GM21367 (cell line): ENCODE data around the gene EML5.

Source experiments
- ATAC-seq: cut with Tn5 transposase; IDR thresholded peaks from one replicate; pipeline ENCODE4 v1.9.1; 2021; ENCODE audit not compliant: unreplicated experiment

EML5 gene

DNA sequence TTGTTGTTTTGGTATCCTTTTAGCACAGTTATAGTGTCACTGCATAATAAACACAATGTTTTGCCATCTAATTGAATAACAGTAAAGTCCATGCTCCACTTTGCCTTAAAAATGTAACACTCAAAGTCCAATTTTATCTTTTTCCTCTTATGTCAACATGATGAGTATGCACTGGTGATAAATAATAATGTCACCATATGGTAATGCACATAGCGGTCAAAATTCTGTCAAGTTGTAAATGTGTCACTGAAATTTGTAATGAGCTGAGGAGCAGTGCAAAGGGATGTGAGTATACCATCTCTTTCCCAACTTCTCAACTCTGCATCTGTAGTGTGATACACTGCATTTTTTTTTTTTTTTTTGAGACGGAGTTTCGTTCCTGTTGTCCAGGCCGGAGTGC, 65.7 kb downstream of the EML5 start:
- no peak for ATAC-seq

DNA sequence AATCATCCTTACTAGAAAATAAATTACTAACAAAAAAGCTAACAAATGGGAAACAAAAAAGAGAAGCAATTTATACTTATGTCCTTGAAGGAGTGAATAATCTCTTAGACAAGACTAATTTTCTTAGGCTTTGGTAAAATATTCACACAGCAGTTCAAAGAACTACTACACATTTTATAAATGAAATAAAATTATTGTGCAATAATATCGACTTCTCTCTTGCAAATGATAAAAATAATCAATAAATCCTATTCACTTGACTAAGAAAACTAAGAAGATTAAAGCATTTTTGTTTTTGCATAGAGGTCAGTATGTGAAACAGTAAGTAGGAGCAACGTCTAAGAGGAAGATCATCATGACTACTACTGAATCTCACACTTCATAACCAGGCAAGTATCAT, 82.0 kb downstream of the EML5 start:
- ATAC-seq = no peak

DNA sequence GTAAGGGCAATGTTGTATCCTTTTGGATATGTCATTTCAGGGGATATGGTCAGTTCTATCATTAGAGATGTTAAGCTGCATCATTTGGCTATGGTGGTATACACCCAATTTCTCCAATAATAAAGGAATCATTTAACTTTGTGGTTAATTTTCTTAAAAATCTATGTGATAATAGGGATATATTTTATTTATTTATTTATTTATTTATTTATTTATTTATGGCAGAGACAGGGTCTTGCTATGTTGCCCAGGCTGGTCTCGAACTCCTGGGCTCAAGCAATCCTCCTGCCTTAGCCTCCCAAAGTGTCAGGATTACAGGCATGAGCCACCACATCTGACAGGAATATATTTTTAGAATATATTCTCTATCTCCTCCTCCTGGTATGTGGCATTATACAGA, 85.7 kb downstream of the EML5 start:
- no peak for ATAC-seq

DNA sequence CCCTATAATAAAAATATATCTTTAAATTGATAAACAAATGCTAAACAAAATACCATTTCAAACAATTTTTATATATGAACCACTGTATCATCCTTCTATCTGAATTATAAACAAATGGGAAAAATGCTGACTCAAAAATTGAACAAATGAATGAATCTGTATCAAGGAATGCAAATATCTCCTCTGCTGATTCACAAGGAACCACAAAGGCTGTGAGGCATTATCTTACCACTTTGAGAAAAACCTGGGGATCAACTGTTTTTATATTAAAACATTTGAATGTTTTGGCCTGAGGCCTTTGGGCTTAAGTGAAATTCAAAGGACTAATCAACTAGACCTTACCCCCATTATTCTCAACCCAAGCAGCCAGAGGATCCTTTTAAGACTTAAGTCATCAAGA, 86.3 kb downstream of the EML5 start:
- ATAC-seq = no peak

DNA sequence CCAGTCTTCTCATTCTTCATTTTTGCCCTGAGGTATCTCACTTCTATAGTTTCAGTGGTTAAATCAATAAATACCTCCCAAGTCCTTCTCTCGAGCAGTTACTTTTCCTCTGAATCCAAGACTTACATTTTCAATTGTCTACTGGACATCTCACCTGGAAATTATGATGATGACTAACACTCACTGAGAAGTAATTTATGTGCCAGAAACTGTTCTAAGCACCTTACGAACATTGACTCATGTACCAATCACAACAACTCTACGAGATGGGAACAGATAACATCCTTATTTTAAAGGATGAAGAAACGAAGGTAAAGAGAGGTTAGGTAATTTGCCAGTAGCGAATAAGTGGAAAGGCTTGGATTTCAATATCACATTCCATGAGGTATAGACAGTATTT, 94.1 kb downstream of the EML5 start:
- no peak for ATAC-seq

DNA sequence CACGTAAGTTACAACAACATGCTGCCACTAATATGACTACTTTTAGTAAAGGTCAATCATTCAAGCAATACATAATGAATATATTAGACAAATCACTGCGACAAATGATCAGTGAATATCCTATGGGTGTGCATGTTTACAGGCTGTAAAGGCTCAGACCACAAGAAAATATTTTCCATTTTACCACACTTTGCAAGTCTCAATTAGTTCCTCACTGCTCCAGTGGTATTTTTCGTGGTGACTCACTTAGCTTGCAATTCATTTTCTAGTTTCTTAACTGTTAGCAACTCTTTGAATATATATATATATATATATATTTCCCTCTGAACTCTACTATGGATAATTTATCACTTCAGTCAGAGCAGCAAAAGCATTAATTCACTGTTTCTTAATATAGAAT, 96.9 kb downstream of the EML5 start:
- ATAC-seq = no peak

DNA sequence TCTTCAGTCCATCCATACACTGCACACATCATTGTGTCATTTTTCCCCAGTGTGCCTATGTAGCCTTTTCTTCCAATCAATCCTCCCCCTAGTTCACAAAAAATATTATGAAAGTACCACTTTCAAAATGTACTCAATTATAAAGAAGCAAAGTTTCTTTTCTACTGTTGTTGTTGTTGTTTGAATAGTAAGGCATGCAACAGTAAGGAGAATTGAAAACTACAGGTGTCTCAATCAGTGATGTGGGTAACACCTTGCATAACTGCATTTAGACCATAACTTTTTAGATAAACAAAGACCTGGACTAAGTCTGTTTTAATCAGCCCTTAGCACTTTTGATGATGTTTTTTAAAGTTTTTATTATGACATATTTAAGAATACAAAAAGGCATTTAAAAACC, 104.4 kb downstream of the EML5 start:
- no peak for ATAC-seq

DNA sequence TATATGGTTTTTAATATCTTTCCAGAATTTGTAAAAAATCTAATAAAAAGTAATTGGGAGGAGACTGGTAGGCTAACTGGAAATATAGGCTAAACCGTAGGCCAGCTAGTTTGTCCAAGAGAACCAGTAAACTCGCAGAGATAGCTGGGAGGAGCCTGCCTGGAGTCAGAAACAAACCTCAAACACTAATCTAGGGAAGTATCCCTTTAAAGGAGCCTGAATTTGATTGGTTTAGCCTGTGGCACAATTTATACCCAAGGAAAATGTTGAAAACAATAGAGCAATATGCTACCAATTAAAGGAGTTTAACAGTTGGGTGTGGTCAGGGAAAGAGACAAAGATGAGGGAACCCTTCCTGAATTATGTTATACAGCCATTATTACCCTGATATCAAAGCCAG, 109.6 kb downstream of the EML5 start:
- ATAC-seq = no peak

DNA sequence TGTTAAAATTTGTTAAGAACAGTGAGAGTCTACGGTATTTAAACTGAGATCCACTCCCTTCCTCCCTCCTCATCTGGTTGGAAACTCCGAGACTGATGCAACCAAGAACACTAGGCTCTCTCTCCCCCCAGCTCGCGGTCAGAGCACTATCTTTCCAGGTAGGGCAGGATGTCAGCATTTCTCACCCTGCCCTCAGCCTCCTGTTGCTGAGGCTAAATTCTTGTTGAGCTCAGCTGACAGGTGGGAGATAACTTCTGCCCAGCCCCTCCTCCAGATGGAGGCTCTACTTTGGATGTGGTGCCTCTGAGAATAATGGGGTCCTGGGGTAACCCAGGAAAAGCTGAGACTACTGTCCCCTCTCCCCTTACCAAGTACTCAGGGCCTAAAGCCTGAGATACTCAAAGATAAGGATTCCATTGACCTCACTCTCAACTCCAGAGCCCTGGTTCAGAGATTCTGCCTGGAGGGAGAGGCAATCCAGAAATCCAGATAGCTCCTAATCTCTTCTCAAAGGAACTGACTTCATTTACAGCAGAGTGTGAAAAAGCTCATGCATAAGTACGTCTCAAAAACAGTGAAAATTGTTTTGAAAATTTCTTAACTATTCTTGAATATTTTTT, 110.1 kb downstream of the EML5 start:
- ATAC-seq = no peak

DNA sequence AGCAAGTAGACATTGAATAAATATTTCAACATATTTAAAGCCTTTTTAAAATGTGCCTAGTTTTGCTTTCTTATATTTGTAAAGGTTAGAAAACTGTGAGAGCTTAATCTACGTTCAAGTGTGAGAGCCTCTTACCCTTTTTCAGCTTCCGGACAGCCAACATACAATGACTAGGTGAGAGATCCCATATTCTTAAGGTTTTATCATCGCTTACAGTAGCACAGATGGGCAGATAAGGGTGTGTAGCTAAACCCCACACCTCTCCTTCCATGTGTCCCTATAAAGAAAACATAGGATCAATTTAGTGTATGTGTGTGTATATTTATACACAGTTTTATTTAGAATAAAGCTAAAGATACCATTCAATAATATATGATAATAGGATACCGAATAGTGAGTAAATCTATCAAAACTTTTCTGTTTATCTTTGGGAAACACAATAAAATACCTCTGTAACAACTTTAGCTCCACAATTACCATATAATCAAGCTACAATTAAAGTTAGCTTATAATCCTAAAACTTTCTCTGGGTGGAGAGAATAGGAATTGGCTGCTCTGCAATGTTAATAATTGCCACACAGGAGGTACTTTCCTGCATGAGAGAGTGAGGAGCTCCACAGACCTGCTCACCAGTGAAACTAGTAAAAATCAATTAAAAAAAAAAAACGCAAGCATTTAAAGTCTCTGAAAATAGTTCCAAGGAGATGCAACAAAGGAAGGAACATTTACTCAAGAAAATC, 110.8 kb downstream of the EML5 start:
- no peak for ATAC-seq

DNA sequence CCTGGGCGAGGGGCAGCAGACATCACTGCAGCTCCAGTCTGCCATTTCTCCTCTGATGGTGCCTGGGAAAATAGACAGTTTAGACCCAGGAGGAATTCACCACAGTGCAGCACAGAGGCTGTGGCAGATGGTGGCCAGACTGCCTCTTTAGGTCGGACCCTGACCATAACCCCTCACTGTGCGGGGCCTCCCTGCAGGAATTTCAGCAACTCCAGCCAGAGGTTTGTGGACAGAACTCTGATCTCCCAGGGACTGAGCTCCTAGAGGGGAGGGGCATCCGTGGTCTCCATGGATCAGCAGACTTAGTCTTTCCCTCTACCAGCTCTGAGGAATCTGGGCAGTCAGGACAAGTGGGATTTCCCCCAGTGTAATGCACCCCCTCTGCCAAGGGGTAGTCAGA, 123.4 kb downstream of the EML5 start:
- ATAC-seq = no peak

DNA sequence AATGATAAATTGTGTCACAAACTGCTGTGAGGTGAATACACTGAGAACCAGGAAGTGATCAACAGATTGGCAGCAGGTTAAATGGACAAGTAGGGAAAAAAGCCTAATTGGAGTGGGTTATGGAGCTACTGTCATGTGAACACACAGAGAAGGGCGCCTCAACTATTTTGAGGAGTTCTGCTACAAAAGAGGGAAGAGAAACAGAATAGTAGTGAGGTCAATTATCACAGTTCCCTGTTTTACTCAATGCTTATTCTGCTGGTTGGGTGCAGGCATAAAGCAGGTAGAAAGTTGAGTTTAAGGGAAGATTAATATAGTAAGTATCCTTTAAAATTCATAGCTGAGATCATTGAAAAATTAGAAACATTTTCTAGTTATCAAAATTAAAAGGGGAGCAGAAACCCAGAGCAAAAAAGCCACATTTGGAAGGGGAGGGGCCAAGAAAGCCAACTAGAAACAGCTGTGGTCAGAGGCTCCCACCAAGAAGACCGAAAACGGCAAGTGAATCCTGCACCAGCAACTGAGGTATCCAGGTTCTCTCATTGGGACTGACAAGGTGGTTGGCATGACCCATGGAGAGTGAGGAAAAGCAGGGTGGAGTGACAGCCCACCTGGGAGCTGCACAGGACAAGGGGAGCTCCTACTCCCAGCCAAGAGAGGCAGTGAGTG, 124.2 kb downstream of the EML5 start:
- peak; percentile 77 for ATAC-seq

DNA sequence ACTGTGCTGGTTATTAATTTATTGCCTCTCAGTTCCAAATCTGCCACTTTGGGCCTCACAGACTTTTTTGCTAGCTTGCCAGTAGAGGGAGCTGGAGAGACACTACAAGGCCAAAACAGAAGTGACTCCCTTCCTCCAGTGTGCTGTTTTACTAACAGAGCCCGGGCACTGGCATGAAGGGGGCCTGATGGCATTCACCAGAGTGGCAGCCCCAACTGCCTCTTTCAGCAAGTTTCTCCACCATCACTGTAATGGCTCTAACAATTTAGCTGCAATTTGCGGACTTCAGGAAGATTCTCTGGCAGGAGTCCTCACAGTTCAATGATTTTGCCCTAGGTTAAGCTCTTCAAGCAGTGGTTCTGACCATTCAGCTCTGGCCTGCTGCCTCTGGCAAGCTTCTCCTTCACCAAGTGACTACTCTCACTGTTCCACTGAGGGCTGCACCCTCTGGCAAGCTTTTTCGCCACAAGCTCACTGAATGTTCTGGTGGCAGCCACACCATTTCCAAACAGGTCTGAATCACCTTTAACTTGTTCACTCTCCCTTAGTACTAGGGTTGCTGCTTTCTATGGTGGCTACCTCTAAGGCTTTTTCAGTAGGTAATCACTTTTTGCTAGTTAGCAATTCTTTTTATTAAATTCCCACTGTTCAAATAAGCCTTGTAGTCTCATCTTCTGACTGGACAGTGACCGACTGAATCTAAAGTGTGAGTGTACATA, 125.0 kb downstream of the EML5 start:
- ATAC-seq = peak; percentile 76

DNA sequence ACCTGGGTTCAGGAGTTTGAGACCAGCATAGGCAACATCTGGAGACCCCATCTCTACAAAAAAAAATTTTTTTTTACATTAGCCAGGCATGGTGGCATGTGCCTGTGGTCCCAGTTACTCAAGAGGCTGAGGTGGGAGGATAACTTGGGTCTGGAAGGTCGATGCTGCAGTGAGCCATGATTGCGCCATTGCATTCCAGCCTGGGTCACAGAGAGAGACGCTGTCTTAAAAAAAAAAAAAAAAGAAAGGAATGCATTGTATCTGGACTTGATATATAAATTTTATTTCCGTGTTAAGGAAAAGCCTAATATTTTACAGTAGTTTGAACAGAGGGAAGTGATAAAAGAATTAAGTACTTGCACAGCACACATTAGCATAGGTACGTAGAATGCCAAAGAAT, 132.7 kb downstream of the EML5 start:
- ATAC-seq = no peak

DNA sequence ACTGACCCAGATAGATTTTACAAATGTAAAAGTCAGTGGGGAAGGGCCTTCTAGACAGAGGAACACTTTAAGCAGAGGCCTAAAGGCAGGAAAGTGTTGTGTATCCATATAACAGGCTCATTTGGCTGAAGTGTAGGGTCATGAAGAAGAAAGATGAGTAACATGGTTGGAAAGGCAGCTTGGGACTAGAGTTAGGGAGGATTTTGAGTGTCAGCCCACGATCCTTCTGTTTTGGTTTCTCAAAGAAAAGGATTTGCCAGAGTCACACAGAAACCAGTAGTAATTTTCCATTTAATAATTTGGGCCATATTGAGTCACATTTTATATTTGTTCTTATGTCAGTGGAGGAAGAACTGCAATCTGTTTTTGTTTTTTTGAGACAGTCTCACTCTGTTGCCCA, 153.5 kb downstream of the EML5 start:
- ATAC-seq = no peak

DNA sequence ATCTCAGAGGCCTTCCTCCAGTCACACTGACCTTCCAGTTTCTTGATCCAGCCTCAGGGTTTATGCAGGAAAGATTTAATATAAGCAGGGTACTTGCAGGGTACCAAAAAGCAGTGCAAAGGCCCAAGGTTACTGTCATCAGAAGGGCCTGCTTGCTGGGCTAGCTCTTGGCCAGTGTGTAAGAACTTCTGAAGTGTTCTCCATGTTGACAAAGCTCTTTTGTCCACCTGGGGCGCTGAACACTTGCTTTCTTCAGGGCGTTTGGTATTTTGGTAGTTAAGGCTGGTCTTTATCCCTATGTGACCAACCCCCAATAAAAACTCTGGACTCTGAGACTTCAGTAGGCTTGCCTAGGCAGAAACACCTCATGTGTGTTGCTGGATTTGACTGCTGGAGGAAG, 160.2 kb downstream of the EML5 start:
- no peak for ATAC-seq

DNA sequence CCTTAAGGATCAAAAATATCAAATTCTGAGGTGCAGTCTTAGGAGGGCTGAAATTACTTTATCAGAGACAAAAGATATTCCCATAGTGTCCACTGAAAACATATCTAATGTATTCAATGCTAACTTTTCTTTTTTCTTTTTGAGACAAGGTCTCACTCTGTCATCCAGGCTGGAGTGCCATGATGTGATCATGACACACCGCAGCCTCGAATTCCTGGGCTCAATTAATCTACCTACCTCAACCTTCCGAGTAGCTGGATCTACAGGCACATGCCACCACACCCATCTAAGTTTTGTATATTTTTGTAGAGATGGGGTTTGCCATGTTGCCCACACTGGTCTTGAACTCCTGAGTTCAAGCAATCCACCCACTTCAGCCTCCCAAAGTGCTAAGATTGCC, 161.7 kb downstream of the EML5 start:
- ATAC-seq = no peak

DNA sequence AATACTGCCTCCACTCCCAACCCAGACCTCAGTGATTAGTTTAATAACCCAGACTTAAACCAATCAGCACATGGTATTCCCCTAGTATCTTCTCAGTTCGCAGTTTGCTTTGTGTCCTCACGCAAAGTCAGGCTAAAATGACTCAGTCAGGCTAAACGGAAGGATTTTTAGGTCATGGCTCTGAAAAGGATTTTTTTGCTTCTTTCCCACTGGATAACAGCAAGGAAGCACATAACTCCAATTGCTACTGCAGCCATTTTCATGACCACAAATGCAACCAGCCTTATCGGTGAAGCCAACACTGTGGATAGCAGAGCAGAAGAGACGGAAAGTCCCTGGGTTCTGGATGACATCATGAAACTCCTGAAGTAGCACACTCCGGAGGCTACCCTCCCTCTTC, 162.2 kb downstream of the EML5 start:
- no peak for ATAC-seq

DNA sequence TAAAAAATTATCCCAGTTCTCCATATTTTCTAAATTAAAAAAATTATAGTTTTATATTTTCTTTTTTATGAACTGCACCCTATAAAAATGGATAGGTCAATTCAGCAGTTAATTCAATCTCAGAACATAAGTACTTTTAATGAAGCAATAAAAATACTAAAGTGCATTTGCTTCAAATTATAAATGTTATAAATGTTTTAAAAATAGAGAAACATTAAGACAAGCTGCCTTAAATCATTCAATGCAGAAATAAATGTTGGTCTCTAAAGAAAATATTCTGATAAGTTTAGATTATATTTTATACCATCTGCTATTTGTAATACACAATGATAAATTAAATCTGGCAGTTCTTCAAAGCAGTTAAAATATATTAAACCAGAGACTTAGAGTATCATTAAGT, 164.3 kb downstream of the EML5 start:
- ATAC-seq = no peak

DNA sequence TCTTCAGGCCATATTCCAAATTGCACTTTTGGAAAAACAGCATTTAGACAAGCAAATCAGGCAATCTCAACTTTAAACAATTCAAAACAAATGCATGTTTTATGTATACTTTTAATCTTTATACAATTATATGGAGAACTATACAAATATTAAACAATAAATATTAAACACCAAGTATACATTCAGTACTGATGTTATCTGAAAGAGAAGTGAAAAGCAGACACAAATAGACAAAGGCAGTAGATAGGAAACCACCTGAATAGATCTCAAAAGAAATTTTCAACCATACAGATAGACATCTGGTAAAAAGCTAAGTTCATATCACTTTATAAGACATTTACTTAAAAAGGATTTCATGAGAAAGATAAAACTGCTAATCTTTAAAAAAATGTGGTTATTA, 164.7 kb downstream of the EML5 start:
- ATAC-seq = no peak

DNA sequence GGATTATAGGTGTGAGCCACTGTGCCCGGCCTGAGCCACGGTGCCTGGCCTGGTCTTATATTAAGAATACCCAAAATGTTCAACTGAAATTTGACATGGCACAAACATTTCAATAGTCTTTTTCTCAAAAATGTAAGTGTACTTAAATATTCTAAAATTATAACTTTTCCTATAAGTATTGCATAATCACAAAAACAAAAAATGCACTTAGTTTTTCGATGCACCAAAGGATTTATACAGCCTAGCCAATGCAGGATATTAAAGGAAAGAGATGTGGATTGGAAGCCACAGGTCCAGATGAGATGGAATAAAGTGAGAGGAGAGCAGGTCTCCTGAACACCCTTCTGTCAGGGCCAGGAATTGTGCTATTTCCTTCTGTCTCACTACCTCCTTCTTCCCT, 167.1 kb downstream of the EML5 start:
- no peak for ATAC-seq

DNA sequence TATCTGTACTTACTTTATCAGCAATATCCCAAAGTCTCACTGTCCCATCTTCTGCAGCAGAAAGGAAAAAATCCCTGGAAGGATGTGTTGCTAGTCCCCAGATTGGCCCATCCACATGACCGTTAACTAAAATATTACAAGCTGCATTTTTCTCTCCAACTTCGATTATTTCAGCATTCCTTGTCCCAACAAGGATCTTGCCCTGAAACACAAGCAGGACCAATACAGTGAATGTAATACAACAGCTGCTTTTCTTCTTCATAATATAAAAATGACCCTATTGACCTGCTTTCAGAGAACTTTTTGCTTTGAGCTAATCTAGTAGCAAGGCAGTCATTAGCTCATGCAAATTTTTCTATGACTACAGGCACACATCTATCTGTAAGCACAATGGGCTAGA, 171.7 kb downstream of the EML5 start:
- no peak for ATAC-seq
